HepG2 (cell line): ENCODE results near the gene MGAT1. TPM values are rescaled to one million over a fixed set of nuclear protein-coding genes. Genes with fewer than 3 reads are reported as not detected.

Experiments
- BRF2 ChIP-seq: sonication (generic); formaldehyde crosslinking; IDR thresholded peaks from 2 replicates; pipeline ENCODE4 v1.8.1; 2022; ENCODE audit warnings: mild to moderate bottlenecking, missing genetic modification reagents
- ESRRA ChIP-seq: sonication (generic); formaldehyde crosslinking; IDR thresholded peaks from 2 replicates; pipeline ENCODE4 v1.5.1; 2020; ENCODE audit warnings: mild to moderate bottlenecking, low read depth, missing genetic modification reagents
- HNF1A ChIP-seq, 2 experiments: sonication (generic) in 1 of 2; formaldehyde crosslinking in 1 of 2; IDR thresholded peaks; 2 replicates each; pipeline versions ENCODE4 v1.4.0 to v1.6.1; 2016 to 2020; ENCODE audit warnings: borderline replicate concordance in 1 of 2, low read depth in 1 of 2, mild to moderate bottlenecking in 1 of 2, missing genetic modification reagents in 1 of 2
- PHF8 ChIP-seq: sonication (generic); formaldehyde crosslinking; IDR thresholded peaks from 2 replicates; pipeline ENCODE4 v1.5.0; 2020; ENCODE audit warnings: missing genetic modification reagents
- RBM39 ChIP-seq: fragments of 200-400 bp; formaldehyde crosslinking; IDR thresholded peaks from one replicate; pipeline ENCODE4 v1.6.1; 2018; ENCODE audit warnings: antibody characterized with exemption, mild to moderate bottlenecking, low read depth, low read length; ENCODE audit not compliant: poor library complexity, severe bottlenecking
- RCOR2 ChIP-seq: IDR thresholded peaks from 2 replicates; pipeline ENCODE4 v1.6.1; 2016; ENCODE audit warnings: missing biosample characterization, missing genetic modification reagents
- TAF15 ChIP-seq: fragments of 200-400 bp; formaldehyde crosslinking; IDR thresholded peaks from one replicate; pipeline ENCODE4 v1.6.1; 2018; ENCODE audit warnings: mild to moderate bottlenecking, low read depth, low read length; ENCODE audit not compliant: poor library complexity, severe bottlenecking
- TFDP1 ChIP-seq: IDR thresholded peaks from 2 replicates; pipeline ENCODE4 v1.6.1; 2016; ENCODE audit warnings: missing compliant biosample characterization, missing genetic modification reagents, borderline replicate concordance
- TOPORS ChIP-seq: sonication (generic); formaldehyde crosslinking; IDR thresholded peaks from 2 replicates; pipeline ENCODE4 v1.8.0; 2023; ENCODE audit warnings: mild to moderate bottlenecking, missing genetic modification reagents
- ZBTB2 ChIP-seq: sonication (generic); formaldehyde crosslinking; IDR thresholded peaks from 2 replicates; pipeline ENCODE4 v1.8.0; 2022; ENCODE audit warnings: low read depth, missing genetic modification reagents
- ZBTB25 ChIP-seq: IDR thresholded peaks from 2 replicates; pipeline ENCODE4 v1.6.1; 2018; ENCODE audit warnings: missing genetic modification reagents
- ZBTB7A ChIP-seq: sonication (generic); formaldehyde crosslinking; IDR thresholded peaks from 2 replicates; pipeline ENCODE4 v1.8.0; 2022; ENCODE audit warnings: mild to moderate bottlenecking, missing genetic modification reagents
- ZNF101 ChIP-seq: sonication (generic); formaldehyde crosslinking; IDR thresholded peaks from 2 replicates; pipeline ENCODE4 v1.4.0; 2020; ENCODE audit warnings: mild to moderate bottlenecking, low read depth, missing genetic modification reagents, borderline replicate concordance
- ZNF121 ChIP-seq: sonication (generic); formaldehyde crosslinking; IDR thresholded peaks from 2 replicates; pipeline ENCODE4 v1.5.0; 2020; ENCODE audit warnings: mild to moderate bottlenecking, missing genetic modification reagents
- ZNF180 ChIP-seq: sonication (generic); formaldehyde crosslinking; IDR thresholded peaks from 2 replicates; pipeline ENCODE4 v1.4.0; 2020; ENCODE audit warnings: low read depth, missing genetic modification reagents, borderline replicate concordance
- ZNF615 ChIP-seq: sonication (generic); formaldehyde crosslinking; IDR thresholded peaks from 2 replicates; pipeline ENCODE4 v1.5.0; 2020; ENCODE audit warnings: mild to moderate bottlenecking, missing genetic modification reagents, borderline replicate concordance
- ZNF709 ChIP-seq: sonication (generic); formaldehyde crosslinking; IDR thresholded peaks from 2 replicates; pipeline ENCODE4 v1.5.0; 2020; ENCODE audit warnings: mild to moderate bottlenecking, missing genetic modification reagents
- ZNF773 ChIP-seq: sonication (generic); formaldehyde crosslinking; IDR thresholded peaks from 2 replicates; pipeline ENCODE4 v1.4.0; 2020; ENCODE audit warnings: missing genetic modification reagents, borderline replicate concordance
- polyA plus RNA-seq, 8 experiments: library from polyadenylated mRNA; depleted of rRNA in 3 of 8; stranded (reverse) in 7 of 8; unstranded in 1 of 8; fragments of >200 nt; fragmentation: Illumina TruSeq in 4 of 8; extraction: Trizol in 4 of 8; gene quantifications; 2 replicates each; pipeline versions ENCODE4 v1.2.1 to v1.2.3, GENCODE V29; 2011 to 2016; ENCODE audit warnings: low read depth in 4 of 8, missing spikeins in 1 of 8, mixed read lengths in 1 of 8; ENCODE audit not compliant: insufficient read depth in 1 of 8
- total RNA-seq, 5 experiments: library from RNA; depleted of rRNA; stranded (reverse); fragments of >200 nt; fragmentation: Illumina TruSeq; extraction: Trizol; gene quantifications; 2 replicates each; pipeline ENCODE4 v1.2.3, GENCODE V29; 2016; ENCODE audit warnings: low read depth in 1 of 5

Gene MGAT1
- total and polyA plus RNA-seq, 2 of the 13 experiments (the other 11 are each of a cell fraction or from before 2014, with no cell fraction given) = 50.1 to 55.3 TPM

GRCh38 chr5:180810210-180810958 lies 7.8 kb upstream of the MGAT1 start (continued):
- TF ChIP-seq TFDP1 (CRISPR knock-in tag) (peak; percentile 78; the same call in 1 of the 2 replicates), TOPORS (CRISPR knock-in tag) (peak; percentile 28; the same call in 1 of the 2 replicates), RCOR2 (CRISPR knock-in tag) (0 out of 2 replicates have a peak, but pooled peaks have one; percentile 34), ZNF709 (CRISPR knock-in tag) (no peak; the same call in 1 of the 2 replicates), ESRRA (peak; percentile 83), ZNF121 (CRISPR knock-in tag) (0 out of 2 replicates have a peak, but pooled peaks have one; percentile 24), ZNF615 (no peak), BRF2 (CRISPR knock-in tag) (0 out of 2 replicates have a peak, but pooled peaks have one; percentile 26), ZBTB7A (CRISPR knock-in tag) (0 out of 2 replicates have a peak, but pooled peaks have one; percentile 56), TAF15 (peak; percentile 30), PHF8 (CRISPR knock-in tag) (peak; percentile 98), ZNF180 (CRISPR knock-in tag) (no peak), ZBTB2 (CRISPR knock-in tag) (0 out of 2 replicates have a peak, but pooled peaks have one; percentile 26), ZBTB25 (CRISPR knock-in tag) (no peak), RBM39 (peak; percentile 95), ZNF101 (CRISPR knock-in tag) (0 out of 2 replicates have a peak, but pooled peaks have one; percentile 68), HNF1A (IDR thresholded peaks at IDR 0.05; ENCODE audit: low read depth) (no peak), HNF1A (CRISPR knock-in tag; IDR thresholded peaks at IDR 0.05; ENCODE audit: borderline replicate concordance) (peak; percentile 69; the same call in 1 of the 2 replicates), ZNF773 (CRISPR knock-in tag) (0 out of 2 replicates have a peak, but pooled peaks have one; percentile 16)
